Glutamatergic neuron (in vitro differentiated cells): ENCODE results near the gene GXYLT2. TPM values are rescaled to one million over a fixed set of nuclear protein-coding genes. Genes with fewer than 3 reads are reported as not detected.

ENCODE experiments used
- DNase-seq: peaks from one replicate; pipeline ENCODE4 v3.0.0; 2022
- H3K27ac Mint-ChIP-seq: one replicate; pipeline ENCODE4 v1.8.0; 2020; ENCODE audit warnings: mild to moderate bottlenecking, mixed read lengths, inconsistent platforms; ENCODE audit not compliant: unreplicated experiment
- H3K27me3 Mint-ChIP-seq: one replicate; pipeline ENCODE4 v1.8.0; 2020; ENCODE audit warnings: mild to moderate bottlenecking, moderate library complexity, mixed read lengths, inconsistent platforms; ENCODE audit not compliant: unreplicated experiment
- H3K36me3 Mint-ChIP-seq: one replicate; pipeline ENCODE4 v1.8.0; 2020; ENCODE audit warnings: mild to moderate bottlenecking, mixed read lengths, inconsistent platforms; ENCODE audit not compliant: unreplicated experiment
- H3K4me1 Mint-ChIP-seq: one replicate; pipeline ENCODE4 v1.8.0; 2020; ENCODE audit warnings: mild to moderate bottlenecking, low read depth, mixed read lengths, inconsistent platforms; ENCODE audit not compliant: unreplicated experiment
- H3K4me3 Mint-ChIP-seq: one replicate; pipeline ENCODE4 v1.8.0; 2020; ENCODE audit warnings: mild to moderate bottlenecking, mixed read lengths, inconsistent platforms; ENCODE audit not compliant: unreplicated experiment
- H3K9me3 Mint-ChIP-seq: one replicate; pipeline ENCODE4 v1.8.0; 2020; ENCODE audit warnings: mild to moderate bottlenecking, moderate library complexity, mixed read lengths, inconsistent platforms; ENCODE audit not compliant: unreplicated experiment
- long read RNA-seq: library from polyadenylated mRNA; unstranded; transcript quantifications from one replicate; pipeline ENCODE4 v2.0.0, GENCODE V29; 2020; ENCODE audit not compliant: unreplicated experiment
- total RNA-seq: library from RNA; stranded (reverse); fragmentation: NEBNext Ultra II Directional; extraction: Animal tissue kit (Norgen Biotek cat#: 25700); gene quantifications from one replicate; pipeline ENCODE4 v1.2.1, GENCODE V29; 2021; ENCODE audit not compliant: unreplicated experiment
- TF ChIP-seq, protein P1 (sequence below): fragments of 200-600 bp; sonication (generic); IDR thresholded peaks from one replicate; pipeline ENCODE4 v1.5.0; 2021; ENCODE audit not compliant: partially characterized antibody, unreplicated experiment

GXYLT2 gene, protein sequence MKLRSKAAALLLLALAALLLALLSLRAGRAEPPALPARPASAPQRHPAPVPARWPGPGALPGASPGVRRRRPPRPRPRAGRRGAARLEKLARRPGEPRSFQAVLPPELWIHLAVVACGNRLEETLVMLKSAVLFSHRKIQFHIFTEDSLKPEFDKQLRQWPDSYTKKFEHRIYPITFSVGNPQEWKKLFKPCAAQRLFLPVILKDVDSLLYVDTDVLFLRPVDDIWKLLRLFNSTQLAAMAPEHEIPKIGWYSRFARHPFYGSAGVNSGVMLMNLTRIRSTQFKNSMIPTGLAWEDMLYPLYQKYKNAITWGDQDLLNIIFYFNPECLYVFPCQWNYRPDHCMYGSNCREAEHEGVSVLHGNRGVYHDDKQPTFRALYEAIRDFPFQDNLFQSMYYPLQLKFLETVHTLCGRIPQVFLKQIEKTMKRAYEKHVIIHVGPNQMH
- 10.9 TPM for total RNA-seq
- long read RNA-seq = 0 reads

DNA sequence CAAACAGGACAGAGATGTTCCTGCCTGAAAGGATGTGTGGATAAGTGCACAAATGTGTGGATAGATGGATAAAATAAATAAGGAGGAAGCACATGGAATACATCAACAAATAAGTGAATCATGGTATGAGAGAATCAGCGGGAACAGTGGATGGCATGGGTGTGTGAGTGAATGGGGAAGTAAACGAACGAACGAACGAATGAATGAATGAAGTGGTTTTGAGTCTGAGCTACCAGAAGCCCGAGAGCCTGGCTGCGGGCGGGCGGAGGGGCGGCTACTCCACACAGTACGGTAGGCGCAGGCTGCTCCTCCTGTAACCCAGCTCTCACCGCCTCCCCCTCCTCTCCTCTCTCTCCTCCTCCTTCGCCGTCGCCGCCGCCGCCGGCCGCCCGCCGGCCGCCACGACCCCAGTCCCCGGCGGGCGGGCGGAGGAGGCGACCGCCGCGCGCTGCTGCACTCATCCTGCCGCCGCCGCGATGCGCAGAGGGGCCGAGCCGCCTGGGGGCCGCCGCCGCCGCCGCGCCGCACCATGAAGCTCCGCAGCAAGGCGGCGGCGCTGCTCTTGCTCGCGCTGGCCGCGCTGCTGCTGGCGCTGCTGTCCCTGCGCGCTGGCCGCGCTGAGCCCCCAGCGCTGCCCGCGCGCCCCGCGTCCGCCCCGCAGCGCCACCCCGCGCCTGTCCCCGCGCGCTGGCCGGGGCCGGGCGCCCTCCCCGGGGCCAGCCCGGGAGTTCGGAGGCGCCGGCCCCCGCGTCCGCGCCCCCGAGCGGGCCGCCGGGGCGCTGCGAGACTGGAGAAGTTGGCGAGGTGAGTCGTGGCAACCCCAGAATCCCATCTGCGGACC is at the start of gene GXYLT2:
TSS of gene GXYLT2 (plus strand) at position 342 of the 841 bp plus-strand sequence. CDS start at position 530, 188 bp downstream.
- Mint-ChIP-seq H3K27ac (peak within 1 kb of the TSS; percentile 59), H3K27me3 (peaks cover 1% of the 10 kb centered on the region)
- TF ChIP-seq, protein P1, sequence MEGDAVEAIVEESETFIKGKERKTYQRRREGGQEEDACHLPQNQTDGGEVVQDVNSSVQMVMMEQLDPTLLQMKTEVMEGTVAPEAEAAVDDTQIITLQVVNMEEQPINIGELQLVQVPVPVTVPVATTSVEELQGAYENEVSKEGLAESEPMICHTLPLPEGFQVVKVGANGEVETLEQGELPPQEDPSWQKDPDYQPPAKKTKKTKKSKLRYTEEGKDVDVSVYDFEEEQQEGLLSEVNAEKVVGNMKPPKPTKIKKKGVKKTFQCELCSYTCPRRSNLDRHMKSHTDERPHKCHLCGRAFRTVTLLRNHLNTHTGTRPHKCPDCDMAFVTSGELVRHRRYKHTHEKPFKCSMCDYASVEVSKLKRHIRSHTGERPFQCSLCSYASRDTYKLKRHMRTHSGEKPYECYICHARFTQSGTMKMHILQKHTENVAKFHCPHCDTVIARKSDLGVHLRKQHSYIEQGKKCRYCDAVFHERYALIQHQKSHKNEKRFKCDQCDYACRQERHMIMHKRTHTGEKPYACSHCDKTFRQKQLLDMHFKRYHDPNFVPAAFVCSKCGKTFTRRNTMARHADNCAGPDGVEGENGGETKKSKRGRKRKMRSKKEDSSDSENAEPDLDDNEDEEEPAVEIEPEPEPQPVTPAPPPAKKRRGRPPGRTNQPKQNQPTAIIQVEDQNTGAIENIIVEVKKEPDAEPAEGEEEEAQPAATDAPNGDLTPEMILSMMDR = no peak

DNA sequence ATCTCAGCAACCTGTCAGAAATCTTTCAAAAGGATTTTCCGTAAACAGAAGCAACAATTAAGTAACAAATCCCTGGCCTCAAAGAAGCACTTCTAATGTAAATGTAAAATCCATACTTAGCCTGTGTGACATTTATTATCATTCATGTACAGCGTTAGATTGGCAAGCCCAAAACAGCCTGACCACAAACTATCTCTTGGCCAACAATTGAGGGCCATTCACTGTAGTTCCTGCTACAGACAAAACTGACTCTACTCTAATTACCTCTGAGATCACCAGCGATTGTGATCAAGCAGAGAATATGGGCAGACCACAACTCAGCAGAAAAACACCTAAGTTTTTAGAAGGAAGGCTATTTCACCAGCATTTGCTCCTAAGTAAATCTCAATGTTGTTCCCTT is 48.8 kb upstream of the GXYLT2 start:
- no peaks in the 10 kb centered on the region for H3K9me3 Mint-ChIP-seq
- no peaks in the 10 kb centered on the region for H3K4me1 Mint-ChIP-seq
- no peak overlapping the region for H3K27ac Mint-ChIP-seq
- DNase-seq = no peak
- TF ChIP-seq, protein P1 = no peak
- no peaks in the 10 kb centered on the region for H3K36me3 Mint-ChIP-seq
- H3K4me3 Mint-ChIP-seq = no peak overlapping the region
- H3K27me3 Mint-ChIP-seq = no peaks in the 10 kb centered on the region

More for the DNA sequence above, at the start of gene GXYLT2:
- Mint-ChIP-seq H3K9me3 (no peaks in the 10 kb centered on the region), H3K36me3 (no peaks in the 10 kb centered on the region), H3K4me1 (peaks cover 27% of the 10 kb centered on the region), H3K4me3 (peak within 1 kb of the TSS; percentile 85)
- peak; percentile 85 for DNase-seq

DNA sequence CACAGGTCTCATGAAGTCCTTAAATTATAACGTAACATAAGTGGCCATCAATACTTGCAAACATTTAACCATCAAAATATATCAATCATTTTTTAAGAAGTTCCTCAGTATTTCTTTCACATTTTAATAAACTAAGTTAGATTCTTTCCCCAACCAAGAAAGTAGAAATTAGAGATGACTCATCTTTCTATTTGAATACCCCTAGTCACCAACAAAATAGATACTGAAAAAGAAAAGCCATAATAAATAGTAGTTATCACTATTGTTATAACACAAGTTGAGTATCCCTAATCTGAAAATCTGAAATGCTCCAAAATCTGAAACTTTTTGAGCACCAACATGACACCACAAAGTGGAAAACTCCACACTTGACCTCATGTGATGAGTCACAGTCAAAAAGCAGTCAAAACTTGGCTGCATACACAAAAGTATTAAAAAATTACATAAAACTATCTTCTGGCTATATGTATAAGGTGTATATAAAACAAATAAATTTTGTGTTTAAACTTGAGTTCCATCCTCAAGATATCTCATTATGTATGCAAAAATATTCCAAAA is 43.3 kb upstream of the GXYLT2 start:
- no peak overlapping the region for H3K27ac Mint-ChIP-seq
- peaks cover 7% of the 10 kb centered on the region for H3K4me1 Mint-ChIP-seq
- peaks cover 10% of the 10 kb centered on the region for H3K27me3 Mint-ChIP-seq
- DNase-seq = no peak
- H3K9me3 Mint-ChIP-seq = no peaks in the 10 kb centered on the region
- TF ChIP-seq, protein P1 = no peak
- no peak overlapping the region for H3K4me3 Mint-ChIP-seq
- H3K36me3 Mint-ChIP-seq = no peaks in the 10 kb centered on the region

DNA sequence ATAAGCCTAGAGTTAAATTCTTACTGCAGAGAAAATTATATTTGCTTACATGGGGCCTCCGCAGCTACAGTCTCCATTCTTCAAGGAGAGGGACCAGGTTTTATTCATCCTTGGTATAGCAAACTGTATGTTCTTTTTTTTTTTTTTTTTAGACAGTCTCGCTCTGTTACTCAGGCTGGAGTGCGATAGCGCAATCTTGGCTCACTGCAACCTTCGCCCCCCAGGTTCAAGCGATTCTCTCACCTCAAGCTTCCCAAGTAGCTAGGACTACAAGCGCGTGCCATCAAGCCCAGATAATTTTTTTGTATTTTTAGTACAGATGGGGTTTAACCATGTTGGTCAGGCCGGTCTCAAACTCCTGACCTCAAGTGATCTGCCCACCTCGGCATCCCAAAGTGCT is 41.7 kb upstream of the GXYLT2 start:
- no peaks in the 10 kb centered on the region for H3K9me3 Mint-ChIP-seq
- no peak for DNase-seq
- H3K36me3 Mint-ChIP-seq = no peaks in the 10 kb centered on the region

More for the DNA sequence above, 41.7 kb upstream of the GXYLT2 start:
- Mint-ChIP-seq H3K27ac (no peak overlapping the region), H3K4me1 (peaks cover 7% of the 10 kb centered on the region), H3K4me3 (no peak overlapping the region), H3K27me3 (peaks cover 10% of the 10 kb centered on the region)
- TF ChIP-seq, protein P1 = no peak
